ENCODE data around the gene GBX1.
A peak's percentile ranks its signal among the peaks of the same experiment; 100 is the strongest.

GRCh38 chr7:151166629-151167196, 781 bp downstream of the GBX1 start:
- peak; percentile 97 for TF ChIP-seq EZH2 (IDR thresholded peaks at IDR 0.05; ENCODE audit: low read length, missing control alignments)
- no peak for TF ChIP-seq CTCF (conservative IDR thresholded peaks at IDR 0.05 in 1 of 2, IDR thresholded peaks at IDR 0.05 in 1 of 2; ENCODE audit: low read depth in 1 of 2, low read length in 2 of 2)

Data from fibroblast of lung (primary cell).